Astrocyte (in vitro differentiated cells and primary cell): ENCODE results near the gene KIAA1614.

ENCODE experiments used
- CTCF ChIP-seq: IDR thresholded peaks from 2 replicates; pipeline ENCODE4 v1.5.1; 2011; ENCODE audit warnings: low read depth, mild to moderate bottlenecking, inconsistent platforms, low read length, moderate library complexity; ENCODE audit not compliant: insufficient read depth
- EZH2 ChIP-seq: IDR thresholded peaks from 2 replicates; pipeline ENCODE4 v1.6.1; 2012; ENCODE audit warnings: mild to moderate bottlenecking, low read length, inconsistent platforms; ENCODE audit not compliant: insufficient read depth

GRCh38 chr1:180927841-180928240 lies 15.1 kb downstream of the KIAA1614 start:
- no peak for TF ChIP-seq CTCF
- TF ChIP-seq EZH2, result no peak
